Dermis blood vessel endothelial cell (primary cell): ENCODE measurements around the gene WSCD1. TPM values are rescaled to one million over a fixed set of nuclear protein-coding genes. Genes with fewer than 3 reads are reported as not detected.

ENCODE experiments used
- DNase-seq: peaks from one replicate; pipeline ENCODE4 v3.0.0; 2010
- total RNA-seq: library from RNA; depleted of rRNA; stranded (reverse); fragments of >200 nt; gene quantifications from 2 replicates; pipeline ENCODE4 v1.2.3, GENCODE V29; 2014

Gene WSCD1
- total RNA-seq = 43.6 and 49.4 TPM in 2 replicates

DNA sequence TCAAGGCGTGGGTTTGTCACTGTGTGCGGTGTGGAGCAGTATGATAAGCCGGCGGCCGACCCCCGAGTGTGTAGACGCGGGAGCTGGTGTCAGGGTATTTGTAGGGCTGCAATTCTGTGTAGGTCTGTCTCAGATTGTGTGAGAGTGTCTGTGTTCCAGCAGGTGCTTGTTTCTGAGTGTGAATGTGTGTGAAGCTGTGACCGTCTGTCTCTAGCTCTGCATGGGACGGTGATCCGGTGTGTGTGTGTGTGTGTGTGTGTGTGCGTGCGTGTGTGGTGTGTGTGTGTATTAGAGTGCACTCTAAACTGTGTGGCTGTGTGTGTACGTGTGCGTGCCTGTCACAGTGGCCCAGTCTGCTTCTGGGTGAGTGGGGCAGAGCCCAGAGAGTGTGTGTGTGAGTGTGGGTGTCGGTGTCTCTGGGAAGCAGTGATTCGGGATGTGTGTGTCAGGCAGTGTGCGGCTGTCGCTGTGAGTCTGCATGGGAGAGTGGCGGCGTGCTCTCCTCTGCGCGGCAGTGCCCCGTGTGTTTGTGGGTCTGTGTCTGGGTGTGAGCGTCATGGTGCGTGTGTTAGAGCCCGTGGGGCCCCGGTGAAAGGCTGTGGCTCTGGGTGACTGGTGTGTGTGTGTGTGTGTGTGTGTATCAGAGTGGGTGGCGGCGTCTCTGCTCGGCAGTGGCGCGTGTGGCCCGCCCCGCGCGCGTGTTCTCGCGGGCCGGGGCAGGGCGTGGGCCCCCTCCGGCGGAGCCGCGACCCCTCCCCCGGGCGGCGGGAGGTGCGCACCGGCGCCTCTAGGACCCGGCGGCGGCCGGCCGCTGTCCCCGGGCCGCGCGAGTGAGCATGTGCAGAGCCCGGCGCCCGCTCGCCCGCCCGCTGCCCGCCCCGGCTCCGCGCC is at the start of gene WSCD1:
TSS of gene WSCD1 (plus strand) at position 841 of the 891 bp plus-strand sequence. CDS start 10,280 bp downstream, outside the sequence.
- DNase-seq = peak; percentile 56

GRCh38 chr17:6021011-6021400 is 49.2 kb upstream of the WSCD1 start:
- DNase-seq = no peak

DNA sequence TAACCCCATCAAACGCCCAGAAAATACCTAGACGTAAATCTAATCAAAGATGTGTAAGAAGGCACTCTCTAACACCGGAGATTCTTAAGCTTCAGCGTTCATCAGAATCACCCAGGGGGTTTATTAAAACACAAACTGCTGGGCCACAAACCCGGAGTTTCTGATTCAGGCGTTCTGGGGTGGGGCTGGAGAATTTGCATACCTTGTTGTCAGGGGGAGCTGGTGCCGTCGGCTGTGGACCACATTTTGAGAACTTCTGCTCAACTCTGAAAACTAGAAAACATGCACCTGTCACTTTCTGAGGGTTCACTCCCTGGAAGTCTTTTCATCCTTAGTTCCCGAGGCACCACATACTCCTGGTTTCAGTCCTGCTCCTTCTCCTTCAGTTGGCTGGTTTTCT is 48.6 kb upstream of the WSCD1 start:
- no peak for DNase-seq

GRCh38 chr17:6023036-6023831 is 46.9 kb upstream of the WSCD1 start:
- no peak for DNase-seq

DNA sequence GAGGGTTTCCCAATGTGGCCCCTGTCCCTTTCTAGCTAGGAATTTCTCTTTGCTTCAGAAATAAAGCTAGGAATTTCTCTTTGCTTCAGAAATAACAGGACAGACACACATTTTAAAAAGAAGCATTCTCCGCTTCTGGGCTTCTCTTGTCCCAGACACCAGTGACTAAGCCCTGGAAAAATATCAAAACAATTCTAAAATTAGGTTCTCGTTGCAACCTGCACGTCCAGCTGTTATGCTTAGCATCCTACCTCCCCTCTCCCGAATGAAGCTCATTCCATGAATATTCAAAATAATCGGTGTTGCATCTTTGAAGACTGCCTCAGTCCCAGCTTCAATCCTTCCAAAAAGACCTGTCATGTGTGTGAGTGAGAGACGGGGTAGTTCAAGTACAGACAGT is 45.6 kb upstream of the WSCD1 start:
- DNase-seq = no peak

DNA sequence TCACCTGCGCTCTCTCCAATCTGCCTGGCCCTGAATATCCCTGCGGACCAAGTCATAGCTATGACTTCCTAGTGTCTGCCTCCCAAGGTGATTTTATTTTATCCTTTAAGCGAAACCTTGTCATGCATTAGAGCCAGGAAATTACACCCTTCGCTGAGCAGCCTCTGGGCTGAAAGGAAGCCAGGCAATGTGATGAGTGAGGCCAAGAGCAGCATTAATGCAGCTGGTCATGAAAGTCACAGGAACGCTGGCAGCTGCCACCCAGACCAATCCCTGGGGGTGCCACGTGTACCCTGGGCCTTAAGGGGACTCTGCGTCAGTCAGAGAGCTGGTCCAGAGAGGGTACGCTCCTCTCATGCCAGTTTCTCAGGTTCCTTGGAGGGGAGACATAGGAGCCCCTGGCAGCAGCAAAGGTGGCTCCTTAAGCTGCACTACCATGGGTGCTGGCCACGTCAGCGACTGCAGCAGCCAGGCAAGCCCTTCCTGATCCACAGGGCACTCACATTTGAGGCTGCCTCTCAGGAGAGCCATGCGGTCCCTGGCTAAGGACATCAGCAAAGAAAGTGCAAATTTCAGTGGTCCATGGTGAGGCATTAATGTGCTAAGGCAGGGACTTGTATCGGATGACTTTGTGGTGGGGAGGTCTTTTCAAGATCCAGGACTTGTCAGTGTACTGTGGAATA is 42.7 kb upstream of the WSCD1 start:
- no peak for DNase-seq

DNA sequence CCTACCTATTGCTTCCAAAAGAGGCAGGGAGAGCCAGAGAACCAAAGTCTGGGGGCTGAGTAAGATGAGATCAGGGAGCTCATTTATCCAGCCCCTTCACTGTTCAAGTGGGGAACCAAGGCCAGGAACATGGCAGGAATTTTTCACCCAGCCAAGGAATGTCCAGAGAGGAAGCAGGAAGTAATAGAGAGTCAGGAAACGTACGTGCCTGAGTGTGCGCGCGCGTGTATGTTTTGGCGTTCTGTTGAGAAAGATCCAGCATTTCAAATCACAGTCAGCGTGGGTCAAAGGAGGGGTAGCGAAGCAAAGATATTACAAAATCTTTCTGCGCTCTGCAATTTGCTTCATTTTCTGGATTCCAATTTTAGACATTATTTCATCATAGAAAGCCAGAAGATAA is 41.9 kb upstream of the WSCD1 start:
- peak; percentile 48 for DNase-seq

GRCh38 chr17:6035801-6036394 is 34.3 kb upstream of the WSCD1 start:
- DNase-seq = no peak

GRCh38 chr17:6040504-6040903 is 29.7 kb upstream of the WSCD1 start:
- DNase-seq = no peak

DNA sequence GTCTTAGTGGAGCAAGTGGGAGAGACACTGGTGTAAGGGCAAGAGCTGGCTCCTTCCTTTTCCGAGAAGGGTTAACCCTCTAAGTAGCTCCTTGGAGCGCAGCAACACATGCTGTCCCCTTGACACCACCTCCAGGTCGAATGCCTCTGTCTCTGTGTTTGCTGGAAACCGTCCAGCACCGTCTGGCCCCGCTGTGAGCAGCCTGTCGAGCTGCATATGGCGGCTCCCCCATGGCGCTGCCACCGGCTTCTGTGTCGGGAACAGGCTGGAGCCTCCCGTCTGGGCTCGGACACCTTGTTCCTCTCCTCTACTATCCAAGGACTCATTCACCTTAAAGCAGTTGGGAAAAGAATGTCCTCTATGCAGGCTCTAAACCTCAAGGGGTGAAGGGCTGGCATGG is 28.9 kb upstream of the WSCD1 start:
- no peak for DNase-seq

GRCh38 chr17:6043405-6043804 is 26.8 kb upstream of the WSCD1 start:
- no peak for DNase-seq

GRCh38 chr17:6044261-6044660 is 25.9 kb upstream of the WSCD1 start:
- DNase-seq = no peak

- no peak for DNase-seq
Measured at GRCh38 chr17:6045621-6046357, 24.4 kb upstream of the WSCD1 start.

- DNase-seq = no peak
Measured at GRCh38 chr17:6046431-6046830, 23.7 kb upstream of the WSCD1 start.

GRCh38 chr17:6046931-6047330 is 23.2 kb upstream of the WSCD1 start:
- no peak for DNase-seq

- DNase-seq = no peak
Measured at GRCh38 chr17:6047966-6048365, 22.2 kb upstream of the WSCD1 start.

GRCh38 chr17:6048486-6048885 is 21.7 kb upstream of the WSCD1 start:
- DNase-seq = no peak

DNA sequence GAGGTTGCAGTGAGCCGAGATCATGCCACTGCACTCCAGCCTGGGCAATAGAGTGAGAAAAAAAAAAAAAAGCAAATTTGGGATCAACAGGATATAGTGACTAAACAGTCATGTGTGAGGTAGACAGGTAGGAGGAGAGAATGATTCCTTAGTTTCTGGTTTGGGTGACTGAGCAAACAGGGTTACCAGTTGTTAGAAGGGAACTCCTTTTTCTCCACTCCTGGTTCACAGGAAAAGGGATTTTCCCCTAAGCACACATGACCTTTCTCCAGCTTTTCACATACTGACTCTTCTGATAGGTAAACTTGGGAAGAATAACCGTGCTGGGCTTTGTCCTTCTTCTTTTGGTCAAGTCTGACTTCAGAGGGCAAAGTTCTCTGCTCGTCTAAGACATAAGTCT is 17.3 kb upstream of the WSCD1 start:
- no peak for DNase-seq

GRCh38 chr17:6054372-6054771 is 15.8 kb upstream of the WSCD1 start:
- DNase-seq = no peak

GRCh38 chr17:6056104-6056503 is 14.1 kb upstream of the WSCD1 start:
- DNase-seq = no peak

GRCh38 chr17:6057562-6057961 is 12.6 kb upstream of the WSCD1 start:
- DNase-seq = no peak

DNA sequence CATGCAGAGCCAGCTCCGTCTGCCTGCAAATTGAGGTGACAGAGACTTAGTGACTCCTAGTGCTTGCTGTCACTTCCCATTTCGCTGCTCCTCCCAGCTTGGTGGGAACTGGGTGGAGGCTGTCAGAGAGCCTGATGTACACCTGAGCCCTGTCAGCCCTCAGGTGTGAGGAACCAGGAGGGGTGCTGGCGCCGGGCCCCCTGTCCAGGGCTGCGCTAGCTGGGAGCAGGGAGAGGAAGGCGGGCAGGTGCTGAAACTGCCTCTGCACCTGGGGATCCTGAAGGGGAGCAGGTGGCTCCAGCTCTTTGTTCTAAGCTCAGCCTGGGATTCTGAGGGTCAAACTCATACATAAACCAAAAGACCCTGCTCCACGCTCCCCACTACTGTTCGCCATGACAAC is 10.8 kb upstream of the WSCD1 start:
- no peak for DNase-seq
